ENCODE measurements around the gene AFAP1. TPM values are rescaled to one million over a fixed set of nuclear protein-coding genes. Genes with fewer than 3 reads are reported as not detected.
"Not testable (repeated sequence)": the region's sequence is repeated elsewhere in the genome, so short reads cannot be mapped to it uniquely, and the experiment has no call there.

Gene AFAP1
- total RNA-seq, 1 donor from 2014 or later: 6.8 TPM

GRCh38 chr4:7947927-7948326 lies 8.3 kb upstream of the AFAP1 start:
- Histone ChIP-seq H3K36me3 (ENCODE audit: control insufficient read depth, insufficient read depth, low read length) (no peaks in the 10 kb centered on the region), H3K27me3 (ENCODE audit: control insufficient read depth, insufficient read depth, low read length) (peaks cover 4% of the 10 kb centered on the region), H3K4me3 (ENCODE audit: low read depth, low read length) (no peak overlapping the region)
- no peak for TF ChIP-seq CTCF (IDR thresholded peaks at IDR 0.05; ENCODE audit: insufficient read depth, low read length, severe bottlenecking)
- DNase-seq (ENCODE audit: low read depth) (no peak), FAIRE-seq (no peak)

DNA sequence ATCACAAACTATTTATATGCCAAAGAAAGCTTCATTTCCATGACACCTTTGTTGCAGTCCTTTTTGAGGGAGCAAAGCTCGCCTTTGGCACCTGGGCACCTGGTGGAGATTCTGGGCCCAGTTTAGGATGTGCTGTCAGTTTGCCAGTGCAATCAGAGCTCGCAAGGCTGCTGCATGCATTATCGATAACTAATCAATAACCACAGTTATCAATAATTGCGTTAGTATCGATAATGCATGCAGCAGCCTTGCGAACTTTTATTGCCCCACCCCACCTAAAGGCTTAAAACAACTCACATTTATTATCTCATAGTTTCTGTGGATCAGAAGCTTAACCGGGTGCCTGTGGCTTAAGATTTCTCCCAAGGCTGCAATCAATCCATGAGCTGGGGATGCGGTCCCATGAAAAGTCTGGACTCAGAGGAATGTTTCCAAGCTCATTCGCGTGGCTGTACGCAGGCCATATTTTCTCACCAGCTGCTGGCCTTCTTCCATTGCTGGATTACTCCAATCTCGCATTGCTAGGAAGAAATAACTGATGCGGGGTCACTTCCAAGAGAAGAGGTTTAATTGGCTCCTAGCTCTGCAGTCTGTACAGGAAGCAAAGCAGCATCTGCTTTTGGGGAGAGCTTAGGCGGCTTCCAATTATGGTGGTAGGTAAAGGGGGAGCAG lies 6.2 kb upstream of the AFAP1 start:
- FAIRE-seq (no peak), DNase-seq (ENCODE audit: low read depth) (no peak)
- no peak for TF ChIP-seq CTCF (IDR thresholded peaks at IDR 0.05; ENCODE audit: insufficient read depth, low read length, severe bottlenecking)
- Histone ChIP-seq H3K4me3 (ENCODE audit: low read depth, low read length) (no peak overlapping the region), H3K36me3 (ENCODE audit: control insufficient read depth, insufficient read depth, low read length) (no peaks in the 10 kb centered on the region), H3K27me3 (ENCODE audit: control insufficient read depth, insufficient read depth, low read length) (peaks cover 4% of the 10 kb centered on the region)

DNA sequence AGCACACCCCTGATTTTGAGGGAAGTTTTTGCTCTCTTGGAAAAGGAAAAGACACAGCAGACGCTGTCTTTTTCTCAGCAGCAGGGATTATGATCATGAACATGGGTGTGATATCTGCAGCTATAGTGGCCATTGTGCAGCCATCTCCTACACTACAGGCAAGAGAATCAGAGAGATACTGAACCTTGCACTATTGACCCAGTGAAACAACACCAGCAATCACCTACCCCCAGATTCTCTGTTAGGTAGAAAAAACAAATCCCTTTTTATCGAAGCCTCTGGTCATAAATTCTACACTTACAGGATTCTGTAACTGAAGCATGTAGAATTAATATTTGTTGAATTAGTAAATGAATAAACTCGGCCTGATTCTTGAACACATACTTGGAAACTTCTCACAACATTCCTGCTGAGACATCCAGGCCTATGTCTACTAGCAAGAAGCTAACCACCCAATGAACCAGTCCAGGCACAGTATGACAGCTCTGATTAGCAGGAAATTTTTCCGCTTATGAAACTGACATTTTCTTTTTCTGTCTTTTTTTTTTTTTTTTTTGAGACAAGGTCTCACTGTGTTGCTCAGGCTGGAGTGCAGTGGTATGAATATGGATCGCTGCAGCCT lies 5.0 kb upstream of the AFAP1 start:
- FAIRE-seq (no peak), DNase-seq (ENCODE audit: low read depth) (no peak)
- Histone ChIP-seq H3K36me3 (ENCODE audit: control insufficient read depth, insufficient read depth, low read length) (no peaks in the 10 kb centered on the region), H3K4me3 (ENCODE audit: low read depth, low read length) (no peak overlapping the region), H3K27me3 (ENCODE audit: control insufficient read depth, insufficient read depth, low read length) (peaks cover 4% of the 10 kb centered on the region)
- no peak for TF ChIP-seq CTCF (IDR thresholded peaks at IDR 0.05; ENCODE audit: insufficient read depth, low read length, severe bottlenecking)

DNA sequence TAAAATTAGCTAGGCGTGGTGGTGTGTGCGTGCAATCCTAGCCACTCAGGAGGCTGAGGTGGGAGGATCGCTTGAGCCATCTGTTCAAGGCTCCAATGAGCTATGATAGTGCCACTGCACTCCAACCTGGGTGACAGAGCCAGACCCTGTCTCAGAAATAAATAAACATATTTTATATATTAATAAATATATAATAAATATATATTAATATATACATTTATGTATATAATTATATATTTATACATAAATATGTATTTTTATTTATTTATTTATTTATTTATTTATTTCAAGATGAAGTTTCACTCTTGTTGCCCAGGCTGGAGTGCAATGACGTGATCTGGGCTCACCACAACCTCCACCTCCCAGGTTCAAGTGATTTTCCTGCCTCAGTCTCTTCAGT lies 4.0 kb upstream of the AFAP1 start:
- DNase-seq (ENCODE audit: low read depth); H3K27me3 ChIP-seq (ENCODE audit: control insufficient read depth, insufficient read depth, low read length); FAIRE-seq; H3K36me3 ChIP-seq (ENCODE audit: control insufficient read depth, insufficient read depth, low read length); H3K4me3 ChIP-seq (ENCODE audit: low read depth, low read length): not testable (repeated sequence)

DNA sequence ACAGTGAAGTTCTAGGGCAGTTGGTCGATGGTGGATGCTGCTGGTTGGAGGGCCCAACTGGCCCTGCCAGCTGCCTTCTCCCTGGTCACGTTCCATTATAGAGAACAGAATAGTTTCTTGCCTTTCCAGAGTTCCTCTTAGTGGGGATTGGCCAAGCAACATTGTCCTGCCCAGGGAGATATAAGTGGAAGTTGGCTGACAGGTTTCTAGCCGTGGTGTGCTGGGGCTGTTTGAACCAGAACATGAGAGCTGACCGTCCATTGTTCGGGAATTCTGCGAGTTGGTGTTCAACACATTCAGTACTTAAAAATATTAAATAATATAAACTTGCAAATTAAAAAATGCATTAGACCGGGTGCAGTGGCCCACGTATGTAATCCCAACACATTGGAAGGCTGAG lies 3.5 kb upstream of the AFAP1 start:
- no peak for DNase-seq (ENCODE audit: low read depth)
- no peak for FAIRE-seq
- Histone ChIP-seq H3K4me3 (ENCODE audit: low read depth, low read length) (no peak overlapping the region), H3K36me3 (ENCODE audit: control insufficient read depth, insufficient read depth, low read length) (no peaks in the 10 kb centered on the region), H3K27me3 (ENCODE audit: control insufficient read depth, insufficient read depth, low read length) (no peaks in the 10 kb centered on the region)
- TF ChIP-seq CTCF (IDR thresholded peaks at IDR 0.05; ENCODE audit: insufficient read depth, low read length, severe bottlenecking): no peak

GRCh38 chr4:7941965-7942496 lies 2.4 kb upstream of the AFAP1 start:
- Histone ChIP-seq H3K4me3 (ENCODE audit: low read depth, low read length) (no peak overlapping the region), H3K36me3 (ENCODE audit: control insufficient read depth, insufficient read depth, low read length) (no peaks in the 10 kb centered on the region), H3K27me3 (ENCODE audit: control insufficient read depth, insufficient read depth, low read length) (no peaks in the 10 kb centered on the region)
- DNase-seq (ENCODE audit: low read depth) (no peak), FAIRE-seq (no peak)
- TF ChIP-seq CTCF (IDR thresholded peaks at IDR 0.05; ENCODE audit: insufficient read depth, low read length, severe bottlenecking): no peak

All from bronchial epithelial cell (primary cell).